ENCODE measurements around the gene MTF2. TPM values are rescaled to one million over a fixed set of nuclear protein-coding genes. Genes with fewer than 3 reads are reported as not detected.

The MTF2 gene
- total RNA-seq, 1 experiment from 2014 or later, result 36.3 TPM

GRCh38 chr1:93078203-93078602 lies 880 bp upstream of the MTF2 start:
- Histone ChIP-seq H3K27ac (ENCODE audit: low read length) (peak overlapping the region; percentile 77), H3K27me3 (ENCODE audit: low read length) (no peaks in the 10 kb centered on the region), H3K4me1 (ENCODE audit: low read length) (peaks cover 21% of the 10 kb centered on the region), H3K9me2 (replicated peaks; ENCODE audit: insufficient read depth, low read length) (no peaks in the 10 kb centered on the region), H3K4me3 (ENCODE audit: low read length) (peak overlapping the region; percentile 97), H3K9ac (ENCODE audit: low read length) (peak overlapping the region; percentile 82), H4K20me1 (ENCODE audit: insufficient read depth, low read depth, low read length) (peaks cover 7% of the 10 kb centered on the region; the same call in 1 of the 2 replicates), H3K79me2 (ENCODE audit: low read length) (peaks cover 46% of the 10 kb centered on the region), H3K36me3 (ENCODE audit: insufficient read depth, low read length) (peaks cover 22% of the 10 kb centered on the region), H3K9me3 (ENCODE audit: low read length) (no peaks in the 10 kb centered on the region), H2AFZ (ENCODE audit: low read length) (no peak overlapping the region), H3K4me2 (ENCODE audit: low read depth, low read length, poor library complexity, severe bottlenecking) (peak overlapping the region; percentile 91)
- no peak for DNase-seq

GRCh38 chr1:93078638-93078985 lies 471 bp upstream of the MTF2 start:
- H3K4me1 ChIP-seq (ENCODE audit: low read length), result peaks cover 21% of the 10 kb centered on the region
- no peaks in the 10 kb centered on the region for H3K9me3 ChIP-seq (ENCODE audit: low read length)
- peak overlapping the region; percentile 97 for H3K4me3 ChIP-seq (ENCODE audit: low read length)
- no peaks in the 10 kb centered on the region for H3K9me2 ChIP-seq (replicated peaks; ENCODE audit: insufficient read depth, low read length)
- no peak overlapping the region for H2AFZ ChIP-seq (ENCODE audit: low read length)
- H3K36me3 ChIP-seq (ENCODE audit: insufficient read depth, low read length), result peaks cover 26% of the 10 kb centered on the region
- peak overlapping the region; percentile 82 for H3K9ac ChIP-seq (ENCODE audit: low read length)
- peaks cover 7% of the 10 kb centered on the region; the same call in 1 of the 2 replicates for H4K20me1 ChIP-seq (ENCODE audit: insufficient read depth, low read depth, low read length)
- H3K27ac ChIP-seq (ENCODE audit: low read length), result peak overlapping the region; percentile 77
- H3K27me3 ChIP-seq (ENCODE audit: low read length), result no peaks in the 10 kb centered on the region
- peaks cover 50% of the 10 kb centered on the region for H3K79me2 ChIP-seq (ENCODE audit: low read length)
- no peak for DNase-seq
- H3K4me2 ChIP-seq (ENCODE audit: low read depth, low read length, poor library complexity, severe bottlenecking), result peak overlapping the region; percentile 91

- DNase-seq, result peak; percentile 58
- peak overlapping the region; percentile 93 for H3K9ac ChIP-seq (ENCODE audit: low read length)
- peaks cover 7% of the 10 kb centered on the region; the same call in 1 of the 2 replicates for H4K20me1 ChIP-seq (ENCODE audit: insufficient read depth, low read depth, low read length)
- H3K9me2 ChIP-seq (replicated peaks; ENCODE audit: insufficient read depth, low read length), result no peaks in the 10 kb centered on the region
- H3K27me3 ChIP-seq (ENCODE audit: low read length), result no peaks in the 10 kb centered on the region
- no peak overlapping the region for H2AFZ ChIP-seq (ENCODE audit: low read length)
- H3K27ac ChIP-seq (ENCODE audit: low read length), result peak overlapping the region; percentile 90
- peak overlapping the region; percentile 97 for H3K4me3 ChIP-seq (ENCODE audit: low read length)
- H3K79me2 ChIP-seq (ENCODE audit: low read length), result peaks cover 61% of the 10 kb centered on the region
- peaks cover 37% of the 10 kb centered on the region for H3K36me3 ChIP-seq (ENCODE audit: insufficient read depth, low read length)
- no peaks in the 10 kb centered on the region for H3K9me3 ChIP-seq (ENCODE audit: low read length)
- H3K4me2 ChIP-seq (ENCODE audit: low read depth, low read length, poor library complexity, severe bottlenecking), result peak overlapping the region; percentile 91
- H3K4me1 ChIP-seq (ENCODE audit: low read length), result peaks cover 21% of the 10 kb centered on the region
Measured at GRCh38 chr1:93079685-93080141, 630 bp downstream of the MTF2 start.

GRCh38 chr1:93080179-93080823 lies 1.2 kb downstream of the MTF2 start:
- peak overlapping the region; percentile 90 for H3K27ac ChIP-seq (ENCODE audit: low read length)

GRCh38 chr1:93081716-93082115 lies 2.6 kb downstream of the MTF2 start:
- Histone ChIP-seq H2AFZ (ENCODE audit: low read length) (no peak overlapping the region), H3K9ac (ENCODE audit: low read length) (no peak overlapping the region), H3K4me1 (ENCODE audit: low read length) (peaks cover 23% of the 10 kb centered on the region), H3K9me3 (ENCODE audit: low read length) (no peaks in the 10 kb centered on the region), H3K4me3 (ENCODE audit: low read length) (peak overlapping the region; percentile 97), H3K27ac (ENCODE audit: low read length) (0 out of 2 replicates have a peak overlapping the region, but pooled peaks have one; percentile 90), H3K4me2 (ENCODE audit: low read depth, low read length, poor library complexity, severe bottlenecking) (peak overlapping the region; percentile 91), H3K79me2 (ENCODE audit: low read length) (peaks cover 79% of the 10 kb centered on the region), H3K36me3 (ENCODE audit: insufficient read depth, low read length) (peaks cover 46% of the 10 kb centered on the region), H3K27me3 (ENCODE audit: low read length) (no peaks in the 10 kb centered on the region), H3K9me2 (replicated peaks; ENCODE audit: insufficient read depth, low read length) (no peaks in the 10 kb centered on the region), H4K20me1 (ENCODE audit: insufficient read depth, low read depth, low read length) (peaks cover 7% of the 10 kb centered on the region; the same call in 1 of the 2 replicates)
- DNase-seq, result no peak

More at GRCh38 chr1:93080179-93080823, 1.2 kb downstream of the MTF2 start:
- Histone ChIP-seq H3K4me3 (ENCODE audit: low read length) (peak overlapping the region; percentile 97), H3K4me1 (ENCODE audit: low read length) (peaks cover 21% of the 10 kb centered on the region), H3K9me3 (ENCODE audit: low read length) (no peaks in the 10 kb centered on the region), H3K79me2 (ENCODE audit: low read length) (peaks cover 65% of the 10 kb centered on the region), H3K36me3 (ENCODE audit: insufficient read depth, low read length) (peaks cover 39% of the 10 kb centered on the region), H3K9ac (ENCODE audit: low read length) (peak overlapping the region; percentile 93), H4K20me1 (ENCODE audit: insufficient read depth, low read depth, low read length) (peaks cover 7% of the 10 kb centered on the region; the same call in 1 of the 2 replicates), H3K27me3 (ENCODE audit: low read length) (no peaks in the 10 kb centered on the region), H3K4me2 (ENCODE audit: low read depth, low read length, poor library complexity, severe bottlenecking) (peak overlapping the region; percentile 91), H2AFZ (ENCODE audit: low read length) (no peak overlapping the region), H3K9me2 (replicated peaks; ENCODE audit: insufficient read depth, low read length) (no peaks in the 10 kb centered on the region)
- DNase-seq, result peak; percentile 81

GRCh38 chr1:93082313-93082712 lies 3.2 kb downstream of the MTF2 start:
- Histone ChIP-seq H2AFZ (ENCODE audit: low read length) (no peak overlapping the region), H3K36me3 (ENCODE audit: insufficient read depth, low read length) (peaks cover 48% of the 10 kb centered on the region), H3K4me3 (ENCODE audit: low read length) (no peak overlapping the region), H3K27ac (ENCODE audit: low read length) (no peak overlapping the region), H3K4me2 (ENCODE audit: low read depth, low read length, poor library complexity, severe bottlenecking) (no peak overlapping the region), H4K20me1 (ENCODE audit: insufficient read depth, low read depth, low read length) (peaks cover 7% of the 10 kb centered on the region; the same call in 1 of the 2 replicates), H3K9me3 (ENCODE audit: low read length) (no peaks in the 10 kb centered on the region), H3K27me3 (ENCODE audit: low read length) (no peaks in the 10 kb centered on the region), H3K9me2 (replicated peaks; ENCODE audit: insufficient read depth, low read length) (no peaks in the 10 kb centered on the region), H3K4me1 (ENCODE audit: low read length) (peaks cover 23% of the 10 kb centered on the region), H3K9ac (ENCODE audit: low read length) (no peak overlapping the region), H3K79me2 (ENCODE audit: low read length) (peaks cover 85% of the 10 kb centered on the region)
- DNase-seq, result no peak

GRCh38 chr1:93083979-93084378 lies 4.9 kb downstream of the MTF2 start:
- no peaks in the 10 kb centered on the region for H3K27me3 ChIP-seq (ENCODE audit: low read length)
- H3K9me2 ChIP-seq (replicated peaks; ENCODE audit: insufficient read depth, low read length), result no peaks in the 10 kb centered on the region
- no peak overlapping the region for H3K4me2 ChIP-seq (ENCODE audit: low read depth, low read length, poor library complexity, severe bottlenecking)
- H3K36me3 ChIP-seq (ENCODE audit: insufficient read depth, low read length), result peaks cover 48% of the 10 kb centered on the region
- no peak overlapping the region for H2AFZ ChIP-seq (ENCODE audit: low read length)
- no peaks in the 10 kb centered on the region for H3K9me3 ChIP-seq (ENCODE audit: low read length)
- H3K4me3 ChIP-seq (ENCODE audit: low read length), result no peak overlapping the region
- H3K79me2 ChIP-seq (ENCODE audit: low read length), result peaks cover 97% of the 10 kb centered on the region
- H3K27ac ChIP-seq (ENCODE audit: low read length), result no peak overlapping the region
- no peak overlapping the region for H3K9ac ChIP-seq (ENCODE audit: low read length)
- peaks cover 7% of the 10 kb centered on the region; the same call in 1 of the 2 replicates for H4K20me1 ChIP-seq (ENCODE audit: insufficient read depth, low read depth, low read length)
- no peak for DNase-seq
- H3K4me1 ChIP-seq (ENCODE audit: low read length), result peaks cover 14% of the 10 kb centered on the region

- peaks cover 95% of the 10 kb centered on the region for H3K79me2 ChIP-seq (ENCODE audit: low read length)
- H3K27ac ChIP-seq (ENCODE audit: low read length), result no peak overlapping the region
- H3K4me2 ChIP-seq (ENCODE audit: low read depth, low read length, poor library complexity, severe bottlenecking), result no peak overlapping the region
- H3K9ac ChIP-seq (ENCODE audit: low read length), result no peak overlapping the region
- no peaks in the 10 kb centered on the region for H3K9me2 ChIP-seq (replicated peaks; ENCODE audit: insufficient read depth, low read length)
- H3K4me3 ChIP-seq (ENCODE audit: low read length), result no peak overlapping the region
- H3K36me3 ChIP-seq (ENCODE audit: insufficient read depth, low read length), result peaks cover 36% of the 10 kb centered on the region
- DNase-seq, result no peak
- no peaks in the 10 kb centered on the region for H3K9me3 ChIP-seq (ENCODE audit: low read length)
- no peaks in the 10 kb centered on the region for H3K27me3 ChIP-seq (ENCODE audit: low read length)
- peaks cover 2% of the 10 kb centered on the region; the same call in 1 of the 2 replicates for H3K4me1 ChIP-seq (ENCODE audit: low read length)
- H4K20me1 ChIP-seq (ENCODE audit: insufficient read depth, low read depth, low read length), result 0 out of 2 replicates have a peak, but pooled peaks cover 5% of the 10 kb centered on the region
- no peak overlapping the region for H2AFZ ChIP-seq (ENCODE audit: low read length)
Measured at GRCh38 chr1:93087532-93087931, 8.4 kb downstream of the MTF2 start.

Measured in Karpas-422 (cell line).